GM08714 (cell line): ENCODE results near the gene SMAD6.

Experiments
- H3K4me3 ChIP-seq: fragments of 200-500 bp; sonication (Bioruptor generic); 2 replicates; pipeline ENCODE4 v1.5.1; 2014; ENCODE audit warnings: mild to moderate bottlenecking, low read length, inconsistent platforms
- ZNF274 ChIP-seq: IDR thresholded peaks from 2 replicates; pipeline ENCODE4 v1.6.1; 2012; ENCODE audit warnings: mild to moderate bottlenecking, low read depth, low read length

Gene SMAD6

GRCh38 chr15:66716656-66717020 lies 14.6 kb downstream of the SMAD6 start:
- no peak overlapping the region for H3K4me3 ChIP-seq

GRCh38 chr15:66718220-66718988 lies 16.4 kb downstream of the SMAD6 start:
- no peak for TF ChIP-seq ZNF274
- H3K4me3 ChIP-seq = no peak overlapping the region

More at GRCh38 chr15:66716656-66717020, 14.6 kb downstream of the SMAD6 start:
- no peak for TF ChIP-seq ZNF274

- no peak for TF ChIP-seq ZNF274
- no peak overlapping the region for H3K4me3 ChIP-seq
Measured at GRCh38 chr15:66719471-66719870, 17.4 kb downstream of the SMAD6 start.

- H3K4me3 ChIP-seq = no peak overlapping the region
- TF ChIP-seq ZNF274 = no peak
Measured at GRCh38 chr15:66720206-66721010, 18.4 kb downstream of the SMAD6 start.

- no peak for TF ChIP-seq ZNF274
- no peak overlapping the region for H3K4me3 ChIP-seq
Measured at GRCh38 chr15:66721020-66721419, 19.0 kb downstream of the SMAD6 start.

- H3K4me3 ChIP-seq = no peak overlapping the region
- no peak for TF ChIP-seq ZNF274
Measured at GRCh38 chr15:66721501-66721937, 19.5 kb downstream of the SMAD6 start.

- TF ChIP-seq ZNF274 = no peak
- H3K4me3 ChIP-seq = no peak overlapping the region
Measured at GRCh38 chr15:66721954-66722353, 19.9 kb downstream of the SMAD6 start.

GRCh38 chr15:66722757-66723540 lies 20.9 kb downstream of the SMAD6 start:
- no peak for TF ChIP-seq ZNF274

GRCh38 chr15:66723826-66724731 lies 22.0 kb downstream of the SMAD6 start:
- no peak for TF ChIP-seq ZNF274
- no peak overlapping the region for H3K4me3 ChIP-seq

More at GRCh38 chr15:66722757-66723540, 20.9 kb downstream of the SMAD6 start:
- no peak overlapping the region for H3K4me3 ChIP-seq

GRCh38 chr15:66724732-66725463 lies 22.9 kb downstream of the SMAD6 start:
- TF ChIP-seq ZNF274 = no peak
- no peak overlapping the region for H3K4me3 ChIP-seq

- no peak overlapping the region for H3K4me3 ChIP-seq
- no peak for TF ChIP-seq ZNF274
Measured at GRCh38 chr15:66725464-66725785, 23.4 kb downstream of the SMAD6 start.

- H3K4me3 ChIP-seq = no peak overlapping the region
- TF ChIP-seq ZNF274 = no peak
Measured at GRCh38 chr15:66726386-66726785, 24.4 kb downstream of the SMAD6 start.
